ENCODE measurements around the gene ARHGAP31.
A peak's percentile ranks its signal among the peaks of the same experiment; 100 is the strongest.
"Not testable (repeated sequence)": the region's sequence is repeated elsewhere in the genome, so short reads cannot be mapped to it uniquely, and the experiment has no call there.

Gene ARHGAP31

GRCh38 chr3:119302697-119303551 is 8.7 kb downstream of the ARHGAP31 start:
- peak overlapping the region; percentile 74 for H3K27ac ChIP-seq
- no peak for DNase-seq
- H3K36me3 ChIP-seq (replicated peaks), result peaks cover 2% of the 10 kb centered on the region
- no peak for TF ChIP-seq CTCF (IDR thresholded peaks at IDR 0.05; ENCODE audit: low read depth, low read length, missing control alignments)
- in situ Hi-C loops (cut with HindIII; ENCODE audit: low pct_ligation_motif_present, low sequenced_read_pairs), result no loop called here
- no peak overlapping the region for H3K4me3 ChIP-seq (ENCODE audit: low read depth, low read length)
- no peaks in the 10 kb centered on the region for H3K27me3 ChIP-seq (replicated peaks)

- H3K36me3 ChIP-seq (replicated peaks), result peaks cover 5% of the 10 kb centered on the region
- in situ Hi-C loops (cut with HindIII; ENCODE audit: low pct_ligation_motif_present, low sequenced_read_pairs), result no loop called here
- no peak for TF ChIP-seq CTCF (IDR thresholded peaks at IDR 0.05; ENCODE audit: low read depth, low read length, missing control alignments)
- peak; percentile 82 for DNase-seq
- H3K27ac ChIP-seq, result peak overlapping the region; percentile 74
- no peaks in the 10 kb centered on the region for H3K27me3 ChIP-seq (replicated peaks)
- no peak overlapping the region for H3K4me3 ChIP-seq (ENCODE audit: low read depth, low read length)
These were observed 10.1 kb downstream of the ARHGAP31 start for GRCh38 chr3:119304201-119304713.

GRCh38 chr3:119305286-119305685 is 11.1 kb downstream of the ARHGAP31 start:
- Histone ChIP-seq H3K27me3 (replicated peaks) (no peaks in the 10 kb centered on the region), H3K36me3 (replicated peaks) (peaks cover 5% of the 10 kb centered on the region), H3K27ac (peak overlapping the region; percentile 35), H3K4me3 (ENCODE audit: low read depth, low read length) (no peak overlapping the region)
- TF ChIP-seq CTCF (IDR thresholded peaks at IDR 0.05; ENCODE audit: low read depth, low read length, missing control alignments), result no peak
- in situ Hi-C loops (cut with HindIII; ENCODE audit: low pct_ligation_motif_present, low sequenced_read_pairs), result no loop called here
- DNase-seq, result no peak

GRCh38 chr3:119306378-119306777 is 12.2 kb downstream of the ARHGAP31 start:
- DNase-seq; H3K27me3 ChIP-seq (replicated peaks); H3K36me3 ChIP-seq (replicated peaks); H3K4me3 ChIP-seq (ENCODE audit: low read depth, low read length); H3K27ac ChIP-seq; in situ Hi-C loops (cut with HindIII; ENCODE audit: low pct_ligation_motif_present, low sequenced_read_pairs): not testable (repeated sequence)

- in situ Hi-C loops (cut with HindIII; ENCODE audit: low pct_ligation_motif_present, low sequenced_read_pairs), result no loop called here
- no peak for DNase-seq
- no peak overlapping the region for H3K4me3 ChIP-seq (ENCODE audit: low read depth, low read length)
- H3K36me3 ChIP-seq (replicated peaks), result peaks cover 4% of the 10 kb centered on the region
- no peak overlapping the region for H3K27ac ChIP-seq
- no peak for TF ChIP-seq CTCF (IDR thresholded peaks at IDR 0.05; ENCODE audit: low read depth, low read length, missing control alignments)
- no peaks in the 10 kb centered on the region for H3K27me3 ChIP-seq (replicated peaks)
These were observed 14.2 kb downstream of the ARHGAP31 start for GRCh38 chr3:119308355-119308754.

- in situ Hi-C loops (cut with HindIII; ENCODE audit: low pct_ligation_motif_present, low sequenced_read_pairs), result no loop called here
- Histone ChIP-seq H3K27ac (peak overlapping the region; percentile 97), H3K4me3 (ENCODE audit: low read depth, low read length) (no peak overlapping the region), H3K27me3 (replicated peaks) (no peaks in the 10 kb centered on the region), H3K36me3 (replicated peaks) (peaks cover 7% of the 10 kb centered on the region)
- TF ChIP-seq CTCF (IDR thresholded peaks at IDR 0.05; ENCODE audit: low read depth, low read length, missing control alignments), result no peak
- no peak for DNase-seq
These were observed 15.4 kb downstream of the ARHGAP31 start for GRCh38 chr3:119309591-119309990.

All from brain microvascular endothelial cell (primary cell).